Measurements from ENCODE around the gene ADIPOR1. TPM values are rescaled to one million over a fixed set of nuclear protein-coding genes. Genes with fewer than 3 reads are reported as not detected.

Gene ADIPOR1
- total RNA-seq, 1 donor from 2014 or later = 42.1 TPM

DNA sequence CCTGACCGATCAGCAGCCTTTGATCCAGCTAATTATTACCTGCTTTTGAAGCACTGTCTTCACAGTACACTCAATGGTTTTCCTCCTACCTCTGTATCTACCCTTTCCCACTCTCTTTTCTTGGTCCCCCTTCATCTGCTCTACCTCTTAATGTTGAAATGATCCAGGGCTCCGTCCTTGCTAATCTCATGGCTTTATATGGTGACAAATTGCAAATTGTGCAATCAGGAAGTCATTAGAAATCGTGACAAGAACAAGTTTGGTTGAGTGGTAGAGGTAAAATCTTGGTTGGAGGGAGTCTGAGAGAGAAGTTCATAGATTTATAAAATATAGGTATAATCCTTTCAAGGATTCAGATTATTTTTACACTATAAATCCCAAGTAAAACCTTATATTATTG is 18.5 kb upstream of the ADIPOR1 start:
- Mint-ChIP-seq H3K27me3 (ENCODE audit: low read depth) (peaks cover 85% of the 10 kb centered on the region), H3K27ac (ENCODE audit: unreplicated experiment) (no peak overlapping the region), H3K36me3 (ENCODE audit: low read depth) (no peaks in the 10 kb centered on the region), H3K4me3 (no peak overlapping the region), H3K9me3 (no peaks in the 10 kb centered on the region), H3K4me1 (no peaks in the 10 kb centered on the region)
- DNase-seq (ENCODE audit: low read depth, low spot score) = no peak
- no peak for TF ChIP-seq CTCF (conservative IDR thresholded peaks at IDR 0.05)

DNA sequence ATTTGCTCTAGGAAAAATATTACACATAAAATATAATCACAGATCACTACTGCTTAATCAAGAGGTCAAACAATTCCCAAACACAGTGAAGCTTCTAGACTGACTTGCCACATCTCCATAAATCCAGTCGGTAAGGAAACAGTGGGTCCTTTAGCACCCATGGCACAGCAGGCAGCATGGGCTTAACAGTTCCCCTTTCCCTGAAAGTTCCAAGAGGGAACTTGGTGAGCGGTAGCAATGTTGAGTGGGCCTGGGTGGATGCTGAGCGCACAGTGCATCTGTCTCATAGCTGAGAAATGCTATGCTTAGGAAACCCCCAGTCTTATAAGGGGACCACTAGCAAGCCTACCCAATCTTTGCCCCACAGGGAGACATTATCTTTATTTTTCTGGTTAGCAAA is 16.7 kb upstream of the ADIPOR1 start:
- no peak overlapping the region for H3K4me3 Mint-ChIP-seq
- H3K36me3 Mint-ChIP-seq (ENCODE audit: low read depth) = no peaks in the 10 kb centered on the region
- no peaks in the 10 kb centered on the region for H3K4me1 Mint-ChIP-seq
- DNase-seq (ENCODE audit: low read depth, low spot score) = no peak
- H3K27ac Mint-ChIP-seq (ENCODE audit: unreplicated experiment) = no peak overlapping the region
- TF ChIP-seq CTCF (conservative IDR thresholded peaks at IDR 0.05) = no peak
- H3K9me3 Mint-ChIP-seq = no peaks in the 10 kb centered on the region
- H3K27me3 Mint-ChIP-seq (ENCODE audit: low read depth) = peaks cover 81% of the 10 kb centered on the region

- Mint-ChIP-seq H3K27me3 (ENCODE audit: low read depth) (peaks cover 62% of the 10 kb centered on the region), H3K9me3 (no peaks in the 10 kb centered on the region), H3K4me1 (peaks cover 17% of the 10 kb centered on the region), H3K27ac (ENCODE audit: unreplicated experiment) (no peak overlapping the region), H3K4me3 (no peak overlapping the region), H3K36me3 (ENCODE audit: low read depth) (no peaks in the 10 kb centered on the region)
- no peak for DNase-seq (ENCODE audit: low read depth, low spot score)
- no peak for TF ChIP-seq CTCF (conservative IDR thresholded peaks at IDR 0.05)
Measured at GRCh38 chr1:202972046-202972445, 13.9 kb upstream of the ADIPOR1 start.

DNA sequence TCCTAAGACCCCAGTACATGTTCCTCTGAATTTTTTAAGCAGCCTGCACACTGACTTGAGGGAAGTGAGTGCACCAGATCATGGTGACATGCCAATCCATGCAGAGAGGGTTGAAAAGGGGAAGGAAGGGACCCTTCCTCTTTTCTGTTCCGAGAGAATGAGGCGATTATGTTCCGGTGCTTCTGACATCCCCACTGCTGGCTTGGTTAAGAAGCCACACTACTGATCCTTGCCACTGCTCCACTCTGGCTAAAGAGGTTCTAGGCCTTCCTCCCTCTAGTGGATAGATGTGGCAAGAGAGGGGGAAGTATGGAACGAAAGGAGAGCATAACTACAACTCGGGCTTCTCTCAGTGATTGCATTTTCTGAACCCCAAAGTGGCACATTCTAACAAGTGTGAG is 10.8 kb upstream of the ADIPOR1 start:
- Mint-ChIP-seq H3K9me3 (no peaks in the 10 kb centered on the region), H3K27me3 (ENCODE audit: low read depth) (peaks cover 33% of the 10 kb centered on the region), H3K36me3 (ENCODE audit: low read depth) (no peaks in the 10 kb centered on the region), H3K4me3 (peak overlapping the region; percentile 94), H3K27ac (ENCODE audit: unreplicated experiment) (no peak overlapping the region), H3K4me1 (peaks cover 24% of the 10 kb centered on the region)
- DNase-seq (ENCODE audit: low read depth, low spot score) = peak; percentile 26
- peak; percentile 68 for TF ChIP-seq CTCF (conservative IDR thresholded peaks at IDR 0.05)

DNA sequence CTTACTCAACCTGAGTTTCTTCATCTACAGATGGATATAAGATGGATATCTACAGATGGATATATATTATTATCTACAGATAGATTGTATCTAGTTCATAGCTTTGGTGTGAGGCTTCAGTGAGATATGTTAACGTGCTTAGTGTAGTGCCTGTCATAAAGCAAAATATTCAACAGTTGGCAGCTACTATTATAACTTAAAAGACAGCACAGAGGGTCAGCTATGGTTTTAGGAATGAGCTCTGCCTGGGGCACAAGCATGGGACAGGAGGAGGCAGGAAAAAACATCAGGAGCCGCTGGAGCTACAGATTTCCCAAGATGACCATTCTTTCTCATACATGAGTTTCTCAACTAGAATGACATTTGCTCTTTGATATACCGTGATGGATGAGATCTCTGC is 10.2 kb upstream of the ADIPOR1 start:
- H3K4me1 Mint-ChIP-seq = peaks cover 24% of the 10 kb centered on the region
- no peak for TF ChIP-seq CTCF (conservative IDR thresholded peaks at IDR 0.05)
- no peaks in the 10 kb centered on the region for H3K36me3 Mint-ChIP-seq (ENCODE audit: low read depth)
- H3K4me3 Mint-ChIP-seq = peak overlapping the region; percentile 94
- peaks cover 28% of the 10 kb centered on the region for H3K27me3 Mint-ChIP-seq (ENCODE audit: low read depth)
- no peaks in the 10 kb centered on the region for H3K9me3 Mint-ChIP-seq
- no peak for DNase-seq (ENCODE audit: low read depth, low spot score)
- no peak overlapping the region for H3K27ac Mint-ChIP-seq (ENCODE audit: unreplicated experiment)

Measured in neural crest cell (in vitro differentiated cells).